GM21423 (cell line): ENCODE data around the gene TMEM51.

Experiments
- ATAC-seq: cut with Tn5 transposase; IDR thresholded peaks from one replicate; pipeline ENCODE4 v1.9.1; 2021; ENCODE audit warnings: mild to moderate bottlenecking, moderate library complexity; ENCODE audit not compliant: unreplicated experiment

The TMEM51 gene

DNA sequence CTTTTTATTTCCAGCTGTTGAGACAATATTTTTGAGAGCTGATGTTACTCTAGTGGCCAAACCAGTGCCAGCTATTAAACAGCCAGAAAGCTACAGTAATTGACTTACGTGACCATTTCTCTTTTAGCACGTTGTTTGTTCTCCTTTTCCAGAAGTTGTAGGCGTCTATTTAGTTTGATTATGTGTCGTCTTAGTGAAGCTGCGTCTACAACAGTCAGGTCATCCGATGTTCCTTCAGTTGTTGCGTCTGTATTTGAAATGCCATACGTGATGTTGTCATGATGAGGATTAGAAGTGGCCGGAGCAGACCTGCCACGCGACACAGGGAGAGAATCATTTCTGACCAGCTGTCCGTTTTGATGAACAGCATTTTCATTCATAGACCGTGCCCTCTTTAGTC, 38.2 kb downstream of the TMEM51 start:
- ATAC-seq, result no peak

GRCh38 chr1:15192916-15193550, 39.5 kb downstream of the TMEM51 start:
- no peak for ATAC-seq

GRCh38 chr1:15195420-15196052, 42.0 kb downstream of the TMEM51 start:
- ATAC-seq, result no peak

DNA sequence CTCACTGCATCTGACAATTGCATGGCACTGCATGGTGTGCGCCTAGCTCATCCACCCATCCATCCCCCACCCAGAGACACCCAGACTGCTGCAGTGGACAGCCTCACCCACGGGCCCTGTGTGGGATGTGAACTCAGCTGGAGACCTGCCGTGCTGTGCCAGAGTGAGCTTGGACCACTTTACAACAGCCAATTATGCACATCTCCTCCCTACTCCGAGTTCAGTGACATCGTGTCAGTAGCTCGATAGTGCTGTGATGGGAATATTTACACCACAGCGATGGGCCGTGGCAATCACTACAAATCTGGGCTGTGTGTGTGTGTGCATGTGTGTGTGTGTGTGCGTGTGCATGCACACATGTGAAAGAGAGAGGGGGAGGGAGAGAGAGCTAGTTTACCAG, 42.5 kb downstream of the TMEM51 start:
- ATAC-seq, result no peak

- no peak for ATAC-seq
Measured at GRCh38 chr1:15196807-15197530, 43.4 kb downstream of the TMEM51 start.

- ATAC-seq, result no peak
Measured at GRCh38 chr1:15197591-15198447, 44.3 kb downstream of the TMEM51 start.

- no peak for ATAC-seq
Measured at GRCh38 chr1:15198684-15199083, 45.1 kb downstream of the TMEM51 start.

DNA sequence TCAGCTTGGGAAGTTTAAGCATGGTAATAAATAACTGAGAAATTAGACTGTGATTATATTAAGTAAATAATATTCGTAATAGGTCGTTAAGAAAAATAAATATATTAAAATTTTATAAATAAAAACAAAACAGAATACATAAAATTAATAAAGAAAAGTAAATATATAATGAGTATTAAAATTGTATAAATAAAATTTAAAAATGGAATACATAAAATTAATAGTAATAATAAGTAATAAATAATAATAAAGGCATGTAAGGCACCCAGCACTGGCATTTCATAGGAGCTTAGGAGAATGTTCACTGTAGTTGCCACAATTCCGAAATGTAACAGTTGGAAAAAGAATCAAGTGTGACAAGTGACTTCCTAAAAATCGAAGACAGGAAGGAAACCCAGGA, 47.7 kb downstream of the TMEM51 start:
- ATAC-seq, result no peak

GRCh38 chr1:15201849-15202551, 48.5 kb downstream of the TMEM51 start:
- ATAC-seq, result no peak

GRCh38 chr1:15204931-15205330, 51.4 kb downstream of the TMEM51 start:
- no peak for ATAC-seq

GRCh38 chr1:15205586-15206346, 52.2 kb downstream of the TMEM51 start:
- no peak for ATAC-seq

DNA sequence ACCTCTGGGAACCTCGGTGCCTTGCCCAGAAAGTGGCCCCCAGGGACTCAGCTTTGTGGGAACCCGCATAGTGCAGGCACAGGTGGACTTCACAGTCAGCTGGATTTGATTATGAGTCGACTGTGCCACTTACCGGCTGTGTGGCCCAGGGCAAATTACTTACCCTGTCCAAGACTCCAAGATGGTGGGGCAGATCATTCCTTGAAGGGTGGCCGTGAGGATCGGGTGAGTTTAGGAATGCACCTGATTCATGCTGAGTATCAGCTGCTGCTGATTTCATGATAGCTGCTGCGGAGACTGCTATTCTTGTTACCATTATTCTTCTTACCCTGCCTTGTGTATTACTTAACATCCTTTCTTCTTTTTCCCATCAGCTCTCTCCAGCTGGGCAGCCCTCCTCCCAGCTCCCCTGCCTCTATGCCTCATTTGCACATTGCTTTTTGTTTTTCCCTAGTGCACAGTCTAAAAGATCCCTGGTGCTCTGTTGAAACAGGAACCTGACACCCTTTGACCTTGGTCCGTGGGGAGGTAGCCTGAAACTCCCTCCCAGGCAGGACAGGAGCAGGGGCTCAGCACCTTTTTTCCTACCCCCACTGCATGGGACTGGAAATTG, 53.0 kb downstream of the TMEM51 start:
- no peak for ATAC-seq

DNA sequence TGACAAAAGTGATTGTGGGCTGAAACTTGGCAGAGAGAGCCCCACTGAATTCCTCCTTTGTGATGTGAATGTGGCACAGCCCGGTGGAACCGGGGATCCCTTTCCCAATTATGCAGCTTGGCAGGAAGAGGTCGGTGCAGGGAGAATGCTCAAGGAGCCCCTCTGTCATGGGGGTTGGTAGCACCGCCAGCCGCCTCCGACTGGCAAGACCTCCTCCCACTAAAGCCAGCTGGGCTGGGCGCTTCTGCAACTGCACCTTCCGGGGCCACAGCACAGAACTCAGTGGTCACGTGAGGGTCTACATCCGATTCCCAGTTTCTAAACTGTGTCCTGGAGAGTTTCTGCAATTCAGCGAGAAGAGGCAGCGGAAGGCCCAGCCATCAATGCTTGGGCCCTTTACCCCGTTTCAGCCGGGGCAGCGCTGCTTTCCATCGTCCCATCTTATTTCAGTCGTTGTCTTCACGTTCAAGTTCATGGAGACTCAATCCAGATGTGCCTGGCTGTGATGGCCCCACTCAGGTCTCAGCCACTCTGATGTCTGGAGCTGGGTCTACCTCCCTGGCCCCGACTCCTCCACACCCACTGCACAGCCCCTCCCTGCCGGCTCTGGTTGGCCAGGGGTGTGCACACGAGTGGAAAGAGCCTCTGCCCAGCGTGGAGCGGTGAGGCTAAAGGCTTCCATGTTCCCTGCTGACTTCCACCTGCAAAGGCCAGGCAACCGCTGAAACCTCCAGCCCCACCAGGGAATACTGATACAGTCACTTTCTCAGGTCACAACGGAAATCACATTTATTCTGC, 53.7 kb downstream of the TMEM51 start:
- no peak for ATAC-seq

DNA sequence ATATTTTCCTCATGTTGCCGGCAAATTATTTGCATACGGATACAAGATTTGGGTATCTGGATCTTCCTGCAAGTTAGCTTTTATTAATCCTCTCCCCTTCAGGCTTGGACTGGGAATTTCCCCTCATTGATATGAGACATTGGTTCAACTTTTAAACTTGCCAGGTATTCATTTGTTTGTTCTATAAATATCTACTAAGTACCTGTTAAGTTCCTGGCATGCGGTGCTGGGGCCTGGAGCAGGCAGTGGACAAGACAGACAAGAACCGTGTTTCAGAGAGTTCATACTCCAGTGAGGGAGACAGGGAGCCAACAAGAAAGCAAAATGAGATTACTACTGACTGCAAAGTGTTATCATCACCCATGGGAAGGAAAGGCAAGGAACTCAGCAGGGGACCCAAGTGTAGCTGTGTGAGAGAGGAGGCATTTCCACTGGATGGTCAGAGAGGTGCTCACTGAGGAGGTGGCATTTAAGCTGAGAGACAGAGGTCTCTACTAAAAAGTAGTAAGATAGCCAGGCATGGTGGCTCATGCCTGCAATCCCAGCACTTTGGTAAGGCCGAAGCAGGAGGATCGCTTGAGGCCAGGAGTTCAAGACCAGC, 54.4 kb downstream of the TMEM51 start:
- ATAC-seq, result no peak

DNA sequence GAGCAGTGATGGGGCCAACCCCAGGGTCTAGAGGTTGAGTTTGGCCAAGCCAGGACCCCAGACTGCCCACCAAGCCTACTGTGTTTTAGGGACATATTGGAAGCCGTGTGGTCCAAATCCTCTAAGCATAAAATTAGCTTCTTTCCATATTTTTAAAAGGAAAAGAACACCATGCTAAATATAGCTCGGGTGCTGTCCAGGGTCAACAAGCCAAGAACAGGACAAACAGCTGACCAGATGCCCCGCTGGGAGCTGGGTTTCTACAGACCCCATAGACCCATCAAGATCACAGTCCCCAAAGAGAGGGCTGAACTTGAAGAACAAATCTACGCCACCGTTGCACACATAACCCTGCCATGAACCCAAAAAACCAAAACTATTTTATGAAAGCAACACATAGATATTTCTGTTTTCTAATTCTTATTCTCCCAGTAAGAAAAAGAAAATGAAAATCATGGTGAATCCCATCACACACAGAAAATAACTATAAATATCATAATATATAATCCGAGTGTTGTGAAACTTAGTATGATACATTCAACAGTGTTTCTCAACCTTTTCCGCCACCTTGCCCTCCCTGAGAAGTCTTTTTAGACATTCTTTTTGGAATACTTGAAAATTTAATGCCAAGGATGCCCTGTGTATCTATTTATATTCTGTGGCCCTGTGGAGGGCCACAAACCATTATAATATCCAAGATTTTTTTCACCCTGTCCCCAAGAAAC, 57.3 kb downstream of the TMEM51 start:
- no peak for ATAC-seq

- no peak for ATAC-seq
Measured at GRCh38 chr1:15211424-15211823, 57.9 kb downstream of the TMEM51 start.

- no peak for ATAC-seq
Measured at GRCh38 chr1:15212216-15212953, 58.8 kb downstream of the TMEM51 start.
